SU-DHL-6 (cell line): ENCODE results near the gene UBE2E2.

ENCODE experiments used
- CTCF ChIP-seq: fragments of 200-600 bp; sonication (generic); IDR thresholded peaks from one replicate; pipeline ENCODE4 v1.5.1; 2017; ENCODE audit warnings: antibody characterized with exemption, mild to moderate bottlenecking, low read length, moderate library complexity; ENCODE audit not compliant: insufficient read depth, poor library complexity, severe bottlenecking
- EZH2phosphoT487 ChIP-seq: fragments of 200-600 bp; sonication (generic), shearing (Covaris generic); conservative IDR thresholded peaks from 2 replicates; pipeline ENCODE4 v1.6.1; 2018; ENCODE audit warnings: mild to moderate bottlenecking, antibody characterized with exemption, low read length, moderate library complexity, mixed read lengths

- no peak for TF ChIP-seq CTCF
- TF ChIP-seq EZH2phosphoT487, result no peak
Observed at GRCh38 chr3:23390446-23390845, 187.3 kb downstream of the UBE2E2 start.
